Measurements from ENCODE around the gene KDM4B. TPM values are rescaled to one million over a fixed set of nuclear protein-coding genes. Genes with fewer than 3 reads are reported as not detected.
A peak's percentile ranks its signal among the peaks of the same experiment; 100 is the strongest.

Gene KDM4B
- total and polyA plus RNA-seq, 9 of the 15 experiments (the other 6 are each of a cell fraction or from before 2014, with no cell fraction given) = 0.21 to 29.9 (median 7.3) TPM

DNA sequence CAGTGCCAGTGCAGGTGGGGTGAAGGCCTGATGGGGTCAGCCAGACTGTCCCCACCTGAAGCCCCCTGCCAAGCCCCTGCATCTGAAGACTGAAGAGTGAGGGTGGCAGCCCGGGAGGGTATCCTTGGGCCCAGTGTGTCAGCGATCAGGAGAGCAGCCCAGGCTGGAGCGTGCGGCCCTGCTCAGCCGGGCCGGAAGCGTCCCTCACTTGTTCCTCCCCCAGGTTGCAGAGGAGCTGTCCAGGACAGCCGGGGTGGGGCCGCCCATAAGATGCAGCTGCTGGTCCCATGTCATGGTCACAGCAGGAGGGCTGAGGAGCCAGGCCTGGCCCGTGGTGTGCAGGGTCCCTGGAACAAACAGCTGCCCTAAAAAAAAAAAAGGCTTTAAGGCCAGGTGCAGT, 55.4 kb downstream of the KDM4B start:
- H3K27me3 ChIP-seq (ENCODE audit: control insufficient read depth in 2 of 2, insufficient read depth in 2 of 2, low read length in 2 of 2) = no peaks in the 10 kb centered on the region
- H3K4me2 ChIP-seq (ENCODE audit: insufficient read depth, low read length) = no peak overlapping the region
- peak overlapping the region in 1 of 2 experiments; percentile 15; a peak in 2 of 4 replicates for H3K9ac ChIP-seq (ENCODE audit: insufficient read depth in 1 of 2, low read depth in 2 of 2, low read length in 2 of 2)
- ATAC-seq (peak; percentile 87), FAIRE-seq (no peak), DNase-seq (ENCODE audit: extremely low read depth in 1 of 4, low spot score in 3 of 4) (peak; percentile 52 to 63 (median 55))
- H3K79me2 ChIP-seq (ENCODE audit: control insufficient read depth, insufficient read depth, low read length) = peaks cover 67% of the 10 kb centered on the region
- peaks cover 24% of the 10 kb centered on the region for H4K20me1 ChIP-seq (replicated peaks; ENCODE audit: control insufficient read depth, insufficient read depth, low read length)
- no TSS peak for BruUV-seq (replicated peaks)
- WGBS (ENCODE audit: insufficient coverage, low coverage, missing lambda C conversion rate) = 33% methylated on average over 10 of the region's 10 CpGs
- ChIA-PET CTCF (ENCODE audit: low intra/inter-chr PET ratio) (no interaction called here), POLR2A (interaction anchor here (0.6 to 1.0 kb wide), 4 partner anchors 18 to 1690 kb away, joined by 3 to 4 read pairs (median 3); no protein-coding TSS in a partner anchor)
- no peaks in the 10 kb centered on the region for H3K9me3 ChIP-seq (replicated peaks; ENCODE audit: control insufficient read depth, insufficient read depth, low read depth, low read length)
- no peak overlapping the region for H2AFZ ChIP-seq (ENCODE audit: low read depth, low read length)
- H3K4me1 ChIP-seq (replicated peaks in 1 of 2; ENCODE audit: control insufficient read depth in 2 of 2, insufficient read depth in 2 of 2, low read length in 2 of 2) = peaks cover 0 to 31% of the 10 kb centered on the region in 2 experiments; a peak in 3 of 5 replicates
- H3K27ac ChIP-seq (ENCODE audit: extremely low read depth, low read depth, low read length) = no peak overlapping the region
- H3K36me3 ChIP-seq (ENCODE audit: control insufficient read depth, insufficient read depth, low read length) = no peaks in the 10 kb centered on the region; the same call in 2 of the 3 replicates
- in situ Hi-C loops (cut with MboI) (no loop called here), intact Hi-C loops (cut with micrococcal nuclease) (no loop called here)
- H3K9me1 ChIP-seq (ENCODE audit: control insufficient read depth, insufficient read depth, low read length) = peaks cover 11% of the 10 kb centered on the region
- H3K4me3 ChIP-seq = no peak overlapping the region
- no peak for TF ChIP-seq IRF2 (CRISPR knock-in tag; IDR thresholded peaks at IDR 0.05)
- peak; percentile 26; the same call in 1 of the 2 replicates for TF ChIP-seq CBFA2T3 (IDR thresholded peaks at IDR 0.05)
- TF ChIP-seq, protein P1, sequence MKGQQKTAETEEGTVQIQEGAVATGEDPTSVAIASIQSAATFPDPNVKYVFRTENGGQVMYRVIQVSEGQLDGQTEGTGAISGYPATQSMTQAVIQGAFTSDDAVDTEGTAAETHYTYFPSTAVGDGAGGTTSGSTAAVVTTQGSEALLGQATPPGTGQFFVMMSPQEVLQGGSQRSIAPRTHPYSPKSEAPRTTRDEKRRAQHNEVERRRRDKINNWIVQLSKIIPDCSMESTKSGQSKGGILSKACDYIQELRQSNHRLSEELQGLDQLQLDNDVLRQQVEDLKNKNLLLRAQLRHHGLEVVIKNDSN (CRISPR knock-in tag; IDR thresholded peaks at IDR 0.05) = no peak
- TF ChIP-seq ZNF217 (CRISPR knock-in tag; IDR thresholded peaks at IDR 0.05) = no peak
- TF ChIP-seq DIDO1 (tag; IDR thresholded peaks at IDR 0.05; ENCODE audit: low read depth) = no peak
- TF ChIP-seq REST (IDR thresholded peaks at IDR 0.05; ENCODE audit: borderline replicate concordance) = peak; percentile 74
- peak; percentile 60; the same call in 1 of the 2 replicates for TF ChIP-seq REST (CRISPR knock-in tag; IDR thresholded peaks at IDR 0.05; ENCODE audit: low read depth)
- TF ChIP-seq CREB1 (IDR thresholded peaks at IDR 0.05) = no peak
- no peak for TF ChIP-seq CREB1 (CRISPR knock-in tag; IDR thresholded peaks at IDR 0.05)
- TF ChIP-seq, protein P2, sequence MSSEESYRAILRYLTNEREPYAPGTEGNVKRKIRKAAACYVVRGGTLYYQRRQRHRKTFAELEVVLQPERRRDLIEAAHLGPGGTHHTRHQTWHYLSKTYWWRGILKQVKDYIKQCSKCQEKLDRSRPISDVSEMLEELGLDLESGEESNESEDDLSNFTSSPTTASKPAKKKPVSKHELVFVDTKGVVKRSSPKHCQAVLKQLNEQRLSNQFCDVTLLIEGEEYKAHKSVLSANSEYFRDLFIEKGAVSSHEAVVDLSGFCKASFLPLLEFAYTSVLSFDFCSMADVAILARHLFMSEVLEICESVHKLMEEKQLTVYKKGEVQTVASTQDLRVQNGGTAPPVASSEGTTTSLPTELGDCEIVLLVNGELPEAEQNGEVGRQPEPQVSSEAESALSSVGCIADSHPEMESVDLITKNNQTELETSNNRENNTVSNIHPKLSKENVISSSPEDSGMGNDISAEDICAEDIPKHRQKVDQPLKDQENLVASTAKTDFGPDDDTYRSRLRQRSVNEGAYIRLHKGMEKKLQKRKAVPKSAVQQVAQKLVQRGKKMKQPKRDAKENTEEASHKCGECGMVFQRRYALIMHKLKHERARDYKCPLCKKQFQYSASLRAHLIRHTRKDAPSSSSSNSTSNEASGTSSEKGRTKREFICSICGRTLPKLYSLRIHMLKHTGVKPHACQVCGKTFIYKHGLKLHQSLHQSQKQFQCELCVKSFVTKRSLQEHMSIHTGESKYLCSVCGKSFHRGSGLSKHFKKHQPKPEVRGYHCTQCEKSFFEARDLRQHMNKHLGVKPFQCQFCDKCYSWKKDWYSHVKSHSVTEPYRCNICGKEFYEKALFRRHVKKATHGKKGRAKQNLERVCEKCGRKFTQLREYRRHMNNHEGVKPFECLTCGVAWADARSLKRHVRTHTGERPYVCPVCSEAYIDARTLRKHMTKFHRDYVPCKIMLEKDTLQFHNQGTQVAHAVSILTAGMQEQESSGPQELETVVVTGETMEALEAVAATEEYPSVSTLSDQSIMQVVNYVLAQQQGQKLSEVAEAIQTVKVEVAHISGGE (CRISPR knock-in tag; IDR thresholded peaks at IDR 0.05) = peak in 1 of 3 experiments; percentile 65; a peak in 2 of 6 replicates
- no peak for TF ChIP-seq ZSCAN29 (IDR thresholded peaks at IDR 0.05)
